Right ventricle myocardium inferior (tissue), 1 donor: Measurements from ENCODE around the gene PSMA4. TPM values are rescaled to one million over a fixed set of nuclear protein-coding genes. Genes with fewer than 3 reads are reported as not detected.

Experiments
- total RNA-seq: library from RNA; stranded (reverse); fragmentation: NEBNext Ultra II Directional; extraction: Animal tissue kit (Norgen Biotek cat#: 25700); gene quantifications from one replicate; pipeline ENCODE4 v1.2.1, GENCODE V29; 2021
- donor health status: DM: no; HTN: yes; CAD: no; lungs with severe emphysema.

Gene PSMA4
- total RNA-seq, 1 donor from 2014 or later = 118 TPM

Other genes with a start within 250 kb of the PSMA4 start
- 30.0 TPM for gene SKIC8, start 240.8 kb upstream of the PSMA4 start, total RNA-seq
- not detected for gene CRABP1, start 200.1 kb upstream of the PSMA4 start, total RNA-seq
- gene IREB2, start 102.2 kb upstream of the PSMA4 start, total RNA-seq = 22.5 TPM
- gene HYKK, start 32.9 kb upstream of the PSMA4 start, total RNA-seq = 4.4 TPM
- gene CHRNA5, start 25.1 kb downstream of the PSMA4 start, total RNA-seq = 3.7 TPM
- gene CHRNA3, start 80.6 kb downstream of the PSMA4 start, total RNA-seq = 0.08 TPM
- not detected for gene CHRNB4, start 100.8 kb downstream of the PSMA4 start, total RNA-seq